HEK293T (cell line): ENCODE results near the gene IRF3.

ENCODE experiments used
- BHLHE40 ChIP-seq: fragments of 450-650 bp; IDR thresholded peaks from 2 replicates; pipeline ENCODE4 v1.6.1; 2016; ENCODE audit warnings: mild to moderate bottlenecking, moderate library complexity, borderline replicate concordance
- NFRKB ChIP-seq: fragments of 450-650 bp; IDR thresholded peaks from 2 replicates; pipeline ENCODE4 v1.6.1; 2016; ENCODE audit warnings: mild to moderate bottlenecking, moderate library complexity
- SP1 ChIP-seq: fragments of 450-650 bp; IDR thresholded peaks from 2 replicates; pipeline ENCODE4 v1.6.1; 2017
- SUZ12 ChIP-seq: fragments of 450-650 bp; IDR thresholded peaks from 2 replicates; pipeline ENCODE4 v1.6.1; 2016; ENCODE audit warnings: mild to moderate bottlenecking
- TF ChIP-seq, protein P1 (sequence below): fragments of 450-650 bp; IDR thresholded peaks from 2 replicates; pipeline ENCODE4 v1.6.1; 2016

DNA sequence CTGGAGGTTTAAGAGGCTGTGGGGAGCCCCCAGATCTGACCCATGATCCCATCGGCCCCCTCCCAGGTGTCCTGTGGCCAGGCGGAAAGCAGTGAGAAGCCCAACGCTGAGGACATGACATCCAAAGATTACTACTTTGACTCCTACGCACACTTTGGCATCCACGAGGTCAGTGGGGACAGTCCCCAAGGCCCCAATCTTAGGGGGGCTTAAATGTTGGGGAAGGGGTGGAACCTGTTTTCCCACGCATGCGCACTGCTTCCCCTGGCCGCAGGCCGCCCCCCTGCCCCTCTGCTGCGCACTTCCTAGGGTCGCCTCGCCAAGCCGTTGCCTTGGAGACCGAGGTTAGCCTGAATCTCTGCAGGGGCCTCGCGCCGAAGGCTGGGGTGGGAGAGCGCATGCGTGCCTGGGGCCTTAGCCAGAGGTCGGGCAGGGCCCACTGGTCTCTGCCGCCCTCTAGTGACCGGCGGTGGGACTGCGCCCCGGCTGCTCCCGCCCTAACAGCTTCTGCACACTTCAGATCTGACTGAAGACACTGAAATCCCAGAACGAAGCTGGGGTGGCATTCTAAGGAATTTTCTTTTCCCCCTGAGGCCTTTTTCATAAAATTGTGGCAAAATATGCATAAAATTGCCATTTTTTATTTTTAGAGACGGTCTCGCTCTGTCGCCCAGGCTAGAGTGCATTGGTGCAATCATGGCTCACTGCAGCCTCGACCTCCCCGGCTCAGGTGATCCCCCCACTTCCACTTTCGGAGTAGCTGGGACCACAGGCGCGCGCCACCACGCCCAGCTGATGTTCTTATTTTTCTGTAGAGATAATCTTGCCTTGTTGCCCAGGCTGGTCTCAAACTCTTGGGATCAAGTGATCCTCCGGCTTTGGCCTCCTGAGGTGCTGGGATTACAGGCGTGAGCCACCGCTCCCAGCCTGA, 15.0 kb upstream of the IRF3 start:
- TF ChIP-seq, protein P1, sequence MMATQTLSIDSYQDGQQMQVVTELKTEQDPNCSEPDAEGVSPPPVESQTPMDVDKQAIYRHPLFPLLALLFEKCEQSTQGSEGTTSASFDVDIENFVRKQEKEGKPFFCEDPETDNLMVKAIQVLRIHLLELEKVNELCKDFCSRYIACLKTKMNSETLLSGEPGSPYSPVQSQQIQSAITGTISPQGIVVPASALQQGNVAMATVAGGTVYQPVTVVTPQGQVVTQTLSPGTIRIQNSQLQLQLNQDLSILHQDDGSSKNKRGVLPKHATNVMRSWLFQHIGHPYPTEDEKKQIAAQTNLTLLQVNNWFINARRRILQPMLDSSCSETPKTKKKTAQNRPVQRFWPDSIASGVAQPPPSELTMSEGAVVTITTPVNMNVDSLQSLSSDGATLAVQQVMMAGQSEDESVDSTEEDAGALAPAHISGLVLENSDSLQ: no peak
- no peak for TF ChIP-seq SUZ12
- no peak for TF ChIP-seq BHLHE40
- no peak for TF ChIP-seq NFRKB
- TF ChIP-seq SP1: no peak
